ENCODE results near the gene KCNH1.

DNA sequence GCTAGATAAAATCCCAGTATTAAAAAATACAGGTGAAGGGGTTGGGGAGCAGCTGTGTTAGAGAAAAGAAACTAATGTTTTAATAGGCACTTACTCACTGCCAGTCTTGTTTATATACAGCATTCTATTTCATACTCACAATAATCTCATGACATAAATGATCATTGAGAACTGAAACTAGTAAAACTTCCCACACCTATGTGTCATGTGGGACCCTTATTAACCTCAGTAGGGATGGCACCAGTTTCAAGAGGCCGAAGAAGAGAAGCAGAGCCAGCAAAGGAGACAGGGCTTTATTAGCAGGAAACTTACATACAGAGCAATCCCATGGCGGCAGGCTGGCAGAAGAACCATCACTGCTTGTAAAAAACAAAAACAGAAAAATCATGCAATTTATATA, 48.8 kb upstream of the KCNH1 start:
- TF ChIP-seq, protein P1, sequence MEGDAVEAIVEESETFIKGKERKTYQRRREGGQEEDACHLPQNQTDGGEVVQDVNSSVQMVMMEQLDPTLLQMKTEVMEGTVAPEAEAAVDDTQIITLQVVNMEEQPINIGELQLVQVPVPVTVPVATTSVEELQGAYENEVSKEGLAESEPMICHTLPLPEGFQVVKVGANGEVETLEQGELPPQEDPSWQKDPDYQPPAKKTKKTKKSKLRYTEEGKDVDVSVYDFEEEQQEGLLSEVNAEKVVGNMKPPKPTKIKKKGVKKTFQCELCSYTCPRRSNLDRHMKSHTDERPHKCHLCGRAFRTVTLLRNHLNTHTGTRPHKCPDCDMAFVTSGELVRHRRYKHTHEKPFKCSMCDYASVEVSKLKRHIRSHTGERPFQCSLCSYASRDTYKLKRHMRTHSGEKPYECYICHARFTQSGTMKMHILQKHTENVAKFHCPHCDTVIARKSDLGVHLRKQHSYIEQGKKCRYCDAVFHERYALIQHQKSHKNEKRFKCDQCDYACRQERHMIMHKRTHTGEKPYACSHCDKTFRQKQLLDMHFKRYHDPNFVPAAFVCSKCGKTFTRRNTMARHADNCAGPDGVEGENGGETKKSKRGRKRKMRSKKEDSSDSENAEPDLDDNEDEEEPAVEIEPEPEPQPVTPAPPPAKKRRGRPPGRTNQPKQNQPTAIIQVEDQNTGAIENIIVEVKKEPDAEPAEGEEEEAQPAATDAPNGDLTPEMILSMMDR (conservative IDR thresholded peaks at IDR 0.05; ENCODE audit: low read depth in 2 of 2) = no peak
- TF ChIP-seq, protein P2, sequence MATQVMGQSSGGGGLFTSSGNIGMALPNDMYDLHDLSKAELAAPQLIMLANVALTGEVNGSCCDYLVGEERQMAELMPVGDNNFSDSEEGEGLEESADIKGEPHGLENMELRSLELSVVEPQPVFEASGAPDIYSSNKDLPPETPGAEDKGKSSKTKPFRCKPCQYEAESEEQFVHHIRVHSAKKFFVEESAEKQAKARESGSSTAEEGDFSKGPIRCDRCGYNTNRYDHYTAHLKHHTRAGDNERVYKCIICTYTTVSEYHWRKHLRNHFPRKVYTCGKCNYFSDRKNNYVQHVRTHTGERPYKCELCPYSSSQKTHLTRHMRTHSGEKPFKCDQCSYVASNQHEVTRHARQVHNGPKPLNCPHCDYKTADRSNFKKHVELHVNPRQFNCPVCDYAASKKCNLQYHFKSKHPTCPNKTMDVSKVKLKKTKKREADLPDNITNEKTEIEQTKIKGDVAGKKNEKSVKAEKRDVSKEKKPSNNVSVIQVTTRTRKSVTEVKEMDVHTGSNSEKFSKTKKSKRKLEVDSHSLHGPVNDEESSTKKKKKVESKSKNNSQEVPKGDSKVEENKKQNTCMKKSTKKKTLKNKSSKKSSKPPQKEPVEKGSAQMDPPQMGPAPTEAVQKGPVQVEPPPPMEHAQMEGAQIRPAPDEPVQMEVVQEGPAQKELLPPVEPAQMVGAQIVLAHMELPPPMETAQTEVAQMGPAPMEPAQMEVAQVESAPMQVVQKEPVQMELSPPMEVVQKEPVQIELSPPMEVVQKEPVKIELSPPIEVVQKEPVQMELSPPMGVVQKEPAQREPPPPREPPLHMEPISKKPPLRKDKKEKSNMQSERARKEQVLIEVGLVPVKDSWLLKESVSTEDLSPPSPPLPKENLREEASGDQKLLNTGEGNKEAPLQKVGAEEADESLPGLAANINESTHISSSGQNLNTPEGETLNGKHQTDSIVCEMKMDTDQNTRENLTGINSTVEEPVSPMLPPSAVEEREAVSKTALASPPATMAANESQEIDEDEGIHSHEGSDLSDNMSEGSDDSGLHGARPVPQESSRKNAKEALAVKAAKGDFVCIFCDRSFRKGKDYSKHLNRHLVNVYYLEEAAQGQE (IDR thresholded peaks at IDR 0.05; ENCODE audit: unreplicated experiment) = no peak
- TF ChIP-seq EZH2 (IDR thresholded peaks at IDR 0.05; ENCODE audit: low read depth, unreplicated experiment) (no peak), POLR2AphosphoS5 (IDR thresholded peaks at IDR 0.05; ENCODE audit: low read depth) (no peak), JUNB (IDR thresholded peaks at IDR 0.05; ENCODE audit: unreplicated experiment) (no peak)
- TF ChIP-seq, protein P3, sequence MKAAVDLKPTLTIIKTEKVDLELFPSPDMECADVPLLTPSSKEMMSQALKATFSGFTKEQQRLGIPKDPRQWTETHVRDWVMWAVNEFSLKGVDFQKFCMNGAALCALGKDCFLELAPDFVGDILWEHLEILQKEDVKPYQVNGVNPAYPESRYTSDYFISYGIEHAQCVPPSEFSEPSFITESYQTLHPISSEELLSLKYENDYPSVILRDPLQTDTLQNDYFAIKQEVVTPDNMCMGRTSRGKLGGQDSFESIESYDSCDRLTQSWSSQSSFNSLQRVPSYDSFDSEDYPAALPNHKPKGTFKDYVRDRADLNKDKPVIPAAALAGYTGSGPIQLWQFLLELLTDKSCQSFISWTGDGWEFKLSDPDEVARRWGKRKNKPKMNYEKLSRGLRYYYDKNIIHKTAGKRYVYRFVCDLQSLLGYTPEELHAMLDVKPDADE (IDR thresholded peaks at IDR 0.05) = no peak
- TF ChIP-seq, protein P4, sequence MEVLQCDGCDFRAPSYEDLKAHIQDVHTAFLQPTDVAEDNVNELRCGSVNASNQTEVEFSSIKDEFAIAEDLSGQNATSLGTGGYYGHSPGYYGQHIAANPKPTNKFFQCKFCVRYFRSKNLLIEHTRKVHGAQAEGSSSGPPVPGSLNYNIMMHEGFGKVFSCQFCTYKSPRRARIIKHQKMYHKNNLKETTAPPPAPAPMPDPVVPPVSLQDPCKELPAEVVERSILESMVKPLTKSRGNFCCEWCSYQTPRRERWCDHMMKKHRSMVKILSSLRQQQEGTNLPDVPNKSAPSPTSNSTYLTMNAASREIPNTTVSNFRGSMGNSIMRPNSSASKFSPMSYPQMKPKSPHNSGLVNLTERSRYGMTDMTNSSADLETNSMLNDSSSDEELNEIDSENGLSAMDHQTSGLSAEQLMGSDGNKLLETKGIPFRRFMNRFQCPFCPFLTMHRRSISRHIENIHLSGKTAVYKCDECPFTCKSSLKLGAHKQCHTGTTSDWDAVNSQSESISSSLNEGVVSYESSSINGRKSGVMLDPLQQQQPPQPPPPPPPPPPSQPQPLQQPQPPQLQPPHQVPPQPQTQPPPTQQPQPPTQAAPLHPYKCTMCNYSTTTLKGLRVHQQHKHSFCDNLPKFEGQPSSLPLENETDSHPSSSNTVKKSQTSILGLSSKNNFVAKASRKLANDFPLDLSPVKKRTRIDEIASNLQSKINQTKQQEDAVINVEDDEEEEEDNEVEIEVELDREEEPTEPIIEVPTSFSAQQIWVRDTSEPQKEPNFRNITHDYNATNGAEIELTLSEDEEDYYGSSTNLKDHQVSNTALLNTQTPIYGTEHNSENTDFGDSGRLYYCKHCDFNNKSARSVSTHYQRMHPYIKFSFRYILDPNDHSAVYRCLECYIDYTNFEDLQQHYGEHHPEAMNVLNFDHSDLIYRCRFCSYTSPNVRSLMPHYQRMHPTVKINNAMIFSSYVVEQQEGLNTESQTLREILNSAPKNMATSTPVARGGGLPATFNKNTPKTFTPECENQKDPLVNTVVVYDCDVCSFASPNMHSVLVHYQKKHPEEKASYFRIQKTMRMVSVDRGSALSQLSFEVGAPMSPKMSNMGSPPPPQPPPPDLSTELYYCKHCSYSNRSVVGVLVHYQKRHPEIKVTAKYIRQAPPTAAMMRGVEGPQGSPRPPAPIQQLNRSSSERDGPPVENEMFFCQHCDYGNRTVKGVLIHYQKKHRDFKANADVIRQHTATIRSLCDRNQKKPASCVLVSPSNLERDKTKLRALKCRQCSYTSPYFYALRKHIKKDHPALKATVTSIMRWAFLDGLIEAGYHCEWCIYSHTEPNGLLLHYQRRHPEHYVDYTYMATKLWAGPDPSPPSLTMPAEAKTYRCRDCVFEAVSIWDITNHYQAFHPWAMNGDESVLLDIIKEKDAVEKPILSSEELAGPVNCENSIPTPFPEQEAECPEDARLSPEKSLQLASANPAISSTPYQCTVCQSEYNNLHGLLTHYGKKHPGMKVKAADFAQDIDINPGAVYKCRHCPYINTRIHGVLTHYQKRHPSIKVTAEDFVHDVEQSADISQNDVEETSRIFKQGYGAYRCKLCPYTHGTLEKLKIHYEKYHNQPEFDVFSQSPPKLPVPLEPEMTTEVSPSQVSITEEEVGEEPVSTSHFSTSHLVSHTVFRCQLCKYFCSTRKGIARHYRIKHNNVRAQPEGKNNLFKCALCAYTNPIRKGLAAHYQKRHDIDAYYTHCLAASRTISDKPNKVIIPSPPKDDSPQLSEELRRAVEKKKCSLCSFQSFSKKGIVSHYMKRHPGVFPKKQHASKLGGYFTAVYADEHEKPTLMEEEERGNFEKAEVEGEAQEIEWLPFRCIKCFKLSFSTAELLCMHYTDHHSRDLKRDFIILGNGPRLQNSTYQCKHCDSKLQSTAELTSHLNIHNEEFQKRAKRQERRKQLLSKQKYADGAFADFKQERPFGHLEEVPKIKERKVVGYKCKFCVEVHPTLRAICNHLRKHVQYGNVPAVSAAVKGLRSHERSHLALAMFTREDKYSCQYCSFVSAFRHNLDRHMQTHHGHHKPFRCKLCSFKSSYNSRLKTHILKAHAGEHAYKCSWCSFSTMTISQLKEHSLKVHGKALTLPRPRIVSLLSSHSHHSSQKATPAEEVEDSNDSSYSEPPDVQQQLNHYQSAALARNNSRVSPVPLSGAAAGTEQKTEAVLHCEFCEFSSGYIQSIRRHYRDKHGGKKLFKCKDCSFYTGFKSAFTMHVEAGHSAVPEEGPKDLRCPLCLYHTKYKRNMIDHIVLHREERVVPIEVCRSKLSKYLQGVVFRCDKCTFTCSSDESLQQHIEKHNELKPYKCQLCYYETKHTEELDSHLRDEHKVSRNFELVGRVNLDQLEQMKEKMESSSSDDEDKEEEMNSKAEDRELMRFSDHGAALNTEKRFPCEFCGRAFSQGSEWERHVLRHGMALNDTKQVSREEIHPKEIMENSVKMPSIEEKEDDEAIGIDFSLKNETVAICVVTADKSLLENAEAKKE (CRISPR knock-in tag; IDR thresholded peaks at IDR 0.05) = no peak

All from GM23338 (cell line).